Cardiac muscle cell (in vitro differentiated cells and primary cell): ENCODE results near the gene PDE8A. TPM values are rescaled to one million over a fixed set of nuclear protein-coding genes. Genes with fewer than 3 reads are reported as not detected.

Experiments used
- DNase-seq, 2 donors: peaks; one replicate each; pipeline versions ENCODE4 v3.0.0 to v3.0.0-alpha.2; 2010 to 2017; ENCODE audit warnings: low read depth in 1 of 2, low spot score in 1 of 2
- H3K27ac ChIP-seq: fragments of 200-600 bp; sonication (generic); 2 replicates; pipeline ENCODE4 v1.5.1; 2016
- H3K27me3 ChIP-seq: fragments of 200-600 bp; sonication (generic); 2 replicates; pipeline ENCODE4 v1.6.0; 2016; ENCODE audit warnings: control low read depth
- H3K36me3 ChIP-seq: fragments of 200-600 bp; sonication (generic); 2 replicates; pipeline ENCODE4 v1.5.1; 2016; ENCODE audit warnings: control low read depth
- H3K4me1 ChIP-seq: fragments of 200-600 bp; sonication (generic); 2 replicates; pipeline ENCODE4 v1.8.1; 2017; ENCODE audit warnings: low read depth, mild to moderate bottlenecking, mixed run types
- H3K4me3 ChIP-seq: fragments of 200-600 bp; sonication (generic); 2 replicates; pipeline ENCODE4 v1.5.1; 2016; ENCODE audit warnings: mild to moderate bottlenecking
- H3K9me3 ChIP-seq: fragments of 200-600 bp; sonication (generic); 2 replicates; pipeline ENCODE4 v1.5.1; 2017; ENCODE audit warnings: low read depth, mild to moderate bottlenecking, control low read depth
- CTCF ChIP-seq: IDR thresholded peaks from 2 replicates; pipeline ENCODE4 v1.5.1; 2012; ENCODE audit warnings: low read depth, mild to moderate bottlenecking, low read length
- polyA plus RNA-seq: library from polyadenylated mRNA; unstranded; fragments of >200 nt; fragmentation: Nextera tagmentation; extraction: Ambion mirVana; gene quantifications from 2 replicates; pipeline ENCODE4 v1.2.1, GENCODE V29; 2016
- total RNA-seq: library from RNA; depleted of rRNA; stranded (reverse); fragments of >200 nt; gene quantifications from 2 replicates; pipeline ENCODE4 v1.2.3, GENCODE V29; 2016

The PDE8A gene
- total and polyA plus RNA-seq, 2 experiments from 2014 or later, result 10.2 to 26.8 TPM

- Histone ChIP-seq H3K27me3 (no peaks in the 10 kb centered on the region), H3K36me3 (no peaks in the 10 kb centered on the region), H3K4me1 (peaks cover 9% of the 10 kb centered on the region), H3K4me3 (no peak overlapping the region), H3K9me3 (no peaks in the 10 kb centered on the region), H3K27ac (no peak overlapping the region)
- no peak for DNase-seq
- TF ChIP-seq CTCF, result no peak
These were observed 19.9 kb upstream of the PDE8A start for GRCh38 chr15:84961707-84962106.

GRCh38 chr15:84962955-84963354 is 18.7 kb upstream of the PDE8A start:
- DNase-seq, result no peak
- no peaks in the 10 kb centered on the region for H3K27me3 ChIP-seq
- H3K9me3 ChIP-seq, result no peaks in the 10 kb centered on the region
- H3K4me3 ChIP-seq, result no peak overlapping the region
- no peak overlapping the region for H3K27ac ChIP-seq
- no peak for TF ChIP-seq CTCF
- no peaks in the 10 kb centered on the region for H3K36me3 ChIP-seq
- peaks cover 9% of the 10 kb centered on the region for H3K4me1 ChIP-seq

- Histone ChIP-seq H3K4me1 (no peaks in the 10 kb centered on the region), H3K27me3 (no peaks in the 10 kb centered on the region), H3K27ac (no peak overlapping the region), H3K4me3 (no peak overlapping the region), H3K36me3 (no peaks in the 10 kb centered on the region), H3K9me3 (no peaks in the 10 kb centered on the region)
- no peak for DNase-seq
- TF ChIP-seq CTCF, result no peak
These were observed 14.3 kb upstream of the PDE8A start for GRCh38 chr15:84967380-84967779.

- no peaks in the 10 kb centered on the region for H3K27me3 ChIP-seq
- no peaks in the 10 kb centered on the region for H3K9me3 ChIP-seq
- H3K4me3 ChIP-seq, result no peak overlapping the region
- H3K36me3 ChIP-seq, result no peaks in the 10 kb centered on the region
- DNase-seq, result no peak
- no peak for TF ChIP-seq CTCF
- H3K4me1 ChIP-seq, result no peaks in the 10 kb centered on the region
- H3K27ac ChIP-seq, result no peak overlapping the region
These were observed 13.4 kb upstream of the PDE8A start for GRCh38 chr15:84968301-84968700.

GRCh38 chr15:84969257-84969656 is 12.4 kb upstream of the PDE8A start:
- no peaks in the 10 kb centered on the region for H3K4me1 ChIP-seq
- H3K9me3 ChIP-seq, result no peaks in the 10 kb centered on the region
- H3K27ac ChIP-seq, result no peak overlapping the region
- H3K27me3 ChIP-seq, result no peaks in the 10 kb centered on the region
- no peak for DNase-seq
- TF ChIP-seq CTCF, result no peak
- no peaks in the 10 kb centered on the region for H3K36me3 ChIP-seq
- no peak overlapping the region for H3K4me3 ChIP-seq

GRCh38 chr15:84970843-84971242 is 10.8 kb upstream of the PDE8A start:
- no peak overlapping the region for H3K4me3 ChIP-seq
- H3K4me1 ChIP-seq, result no peaks in the 10 kb centered on the region
- H3K36me3 ChIP-seq, result no peaks in the 10 kb centered on the region
- no peaks in the 10 kb centered on the region for H3K9me3 ChIP-seq
- H3K27me3 ChIP-seq, result no peaks in the 10 kb centered on the region
- no peak for DNase-seq
- TF ChIP-seq CTCF, result no peak
- H3K27ac ChIP-seq, result no peak overlapping the region
